Chondrocyte (in vitro differentiated cells): ENCODE data around the gene ZSCAN30. TPM values are rescaled to one million over a fixed set of nuclear protein-coding genes. Genes with fewer than 3 reads are reported as not detected.

ENCODE experiments used
- DNase-seq: peaks from one replicate; pipeline ENCODE4 v3.0.0; 2021; ENCODE audit warnings: mixed read lengths, low spot score
- H3K27ac Mint-ChIP-seq: one replicate; pipeline ENCODE4 v1.8.0; 2021; ENCODE audit warnings: mild to moderate bottlenecking, moderate library complexity, mixed read lengths; ENCODE audit not compliant: unreplicated experiment
- H3K27me3 Mint-ChIP-seq: 2 replicates; pipeline ENCODE4 v1.8.0; 2021; ENCODE audit warnings: low read depth, mixed read lengths
- H3K36me3 Mint-ChIP-seq: 2 replicates; pipeline ENCODE4 v1.8.0; 2021; ENCODE audit warnings: low read depth, mixed read lengths
- H3K4me1 Mint-ChIP-seq: 2 replicates; pipeline ENCODE4 v1.8.0; 2021; ENCODE audit warnings: low read depth, mild to moderate bottlenecking, mixed read lengths
- H3K4me3 Mint-ChIP-seq: one replicate; pipeline ENCODE4 v1.8.0; 2021; ENCODE audit warnings: mild to moderate bottlenecking, moderate library complexity, mixed read lengths; ENCODE audit not compliant: unreplicated experiment
- H3K9me3 Mint-ChIP-seq: 2 replicates; pipeline ENCODE4 v1.8.0; 2021; ENCODE audit warnings: low read depth, mixed read lengths
- total RNA-seq: library from RNA; stranded (reverse); gene quantifications from 3 replicates; pipeline ENCODE4 v1.2.1, GENCODE V29; 2021
- TF ChIP-seq, protein P1 (sequence below): fragments of 200-600 bp; sonication (generic); IDR thresholded peaks from 2 replicates; pipeline ENCODE4 v1.5.0; 2021; ENCODE audit warnings: antibody characterized with exemption, mild to moderate bottlenecking, moderate library complexity

Gene ZSCAN30
- total RNA-seq, 1 donor from 2014 or later: 9.8 TPM

DNA sequence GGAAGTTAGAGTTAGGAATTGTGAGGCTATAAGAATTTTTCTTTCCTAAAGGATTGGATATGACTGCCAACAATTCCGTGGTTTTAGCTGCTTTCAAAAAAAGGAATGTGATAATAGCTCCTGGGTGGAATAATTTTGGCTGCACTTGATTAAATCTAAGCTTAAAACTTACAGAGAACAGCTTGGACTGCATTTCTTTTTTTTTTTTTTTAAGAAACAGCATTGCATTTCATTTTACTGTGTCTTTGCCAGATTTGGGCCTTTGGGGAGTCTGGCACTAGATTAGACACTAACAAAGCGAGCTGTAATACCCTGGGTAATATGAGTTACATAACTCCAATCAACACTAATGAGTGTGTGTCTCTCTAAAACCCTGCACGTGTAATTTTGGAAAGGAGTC, 87.0 kb downstream of the ZSCAN30 start:
- H3K9me3 Mint-ChIP-seq: peaks cover 12% of the 10 kb centered on the region
- peaks cover 9% of the 10 kb centered on the region for H3K36me3 Mint-ChIP-seq
- TF ChIP-seq, protein P1, sequence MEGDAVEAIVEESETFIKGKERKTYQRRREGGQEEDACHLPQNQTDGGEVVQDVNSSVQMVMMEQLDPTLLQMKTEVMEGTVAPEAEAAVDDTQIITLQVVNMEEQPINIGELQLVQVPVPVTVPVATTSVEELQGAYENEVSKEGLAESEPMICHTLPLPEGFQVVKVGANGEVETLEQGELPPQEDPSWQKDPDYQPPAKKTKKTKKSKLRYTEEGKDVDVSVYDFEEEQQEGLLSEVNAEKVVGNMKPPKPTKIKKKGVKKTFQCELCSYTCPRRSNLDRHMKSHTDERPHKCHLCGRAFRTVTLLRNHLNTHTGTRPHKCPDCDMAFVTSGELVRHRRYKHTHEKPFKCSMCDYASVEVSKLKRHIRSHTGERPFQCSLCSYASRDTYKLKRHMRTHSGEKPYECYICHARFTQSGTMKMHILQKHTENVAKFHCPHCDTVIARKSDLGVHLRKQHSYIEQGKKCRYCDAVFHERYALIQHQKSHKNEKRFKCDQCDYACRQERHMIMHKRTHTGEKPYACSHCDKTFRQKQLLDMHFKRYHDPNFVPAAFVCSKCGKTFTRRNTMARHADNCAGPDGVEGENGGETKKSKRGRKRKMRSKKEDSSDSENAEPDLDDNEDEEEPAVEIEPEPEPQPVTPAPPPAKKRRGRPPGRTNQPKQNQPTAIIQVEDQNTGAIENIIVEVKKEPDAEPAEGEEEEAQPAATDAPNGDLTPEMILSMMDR: no peak
- H3K27me3 Mint-ChIP-seq: no peaks in the 10 kb centered on the region
- DNase-seq: no peak
- peaks cover 9% of the 10 kb centered on the region for H3K4me1 Mint-ChIP-seq
- H3K4me3 Mint-ChIP-seq: no peak overlapping the region
- H3K27ac Mint-ChIP-seq: peak overlapping the region; percentile 33

DNA sequence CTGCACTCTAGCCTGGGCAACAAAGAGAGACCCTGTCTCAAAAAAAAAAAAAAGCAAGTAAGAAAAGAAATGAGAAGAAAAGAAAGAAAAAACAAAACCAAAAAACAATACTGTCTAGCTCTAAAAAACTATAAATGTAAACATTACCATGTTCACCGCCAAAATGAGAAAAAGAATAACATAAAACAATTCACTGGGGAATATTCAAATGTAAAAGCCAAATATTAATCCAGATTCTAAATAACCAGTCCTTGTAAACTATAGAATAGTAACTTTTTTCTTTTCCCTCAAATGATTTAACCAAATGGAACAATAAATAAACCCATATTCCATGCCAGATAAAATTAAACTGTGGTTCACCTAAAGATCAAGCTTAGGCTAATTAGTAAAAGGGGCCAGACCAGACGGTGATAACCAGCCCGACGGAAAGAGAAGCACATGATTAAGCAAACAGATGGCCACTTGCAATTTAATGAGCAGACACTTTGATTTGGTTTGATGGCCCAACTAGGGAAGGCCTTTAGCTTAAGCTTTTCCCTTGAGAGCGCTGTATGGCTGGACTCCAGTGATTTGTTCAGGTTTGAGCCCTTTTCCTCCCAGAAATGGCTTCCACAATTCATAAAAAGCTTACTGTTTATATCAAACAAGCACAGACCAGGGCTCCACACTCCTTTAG, 88.6 kb downstream of the ZSCAN30 start:
- H3K27ac Mint-ChIP-seq: peak overlapping the region; percentile 14
- H3K9me3 Mint-ChIP-seq: peaks cover 12% of the 10 kb centered on the region
- DNase-seq: no peak
- TF ChIP-seq, protein P1: no peak
- H3K4me3 Mint-ChIP-seq: no peak overlapping the region
- H3K27me3 Mint-ChIP-seq: no peaks in the 10 kb centered on the region
- peaks cover 9% of the 10 kb centered on the region for H3K4me1 Mint-ChIP-seq
- peaks cover 9% of the 10 kb centered on the region for H3K36me3 Mint-ChIP-seq

Other genes starting within 250 kb of the ZSCAN30 start
- gene MAPRE2, start 248.8 kb downstream of the ZSCAN30 start, total RNA-seq: 23.4 to 30.3 TPM (median 26.0 TPM) in 3 replicates
- 12.0 to 18.9 TPM (median 12.1 TPM) in 3 replicates for gene ZNF397, start 49.2 kb downstream of the ZSCAN30 start, total RNA-seq
- 33.2 to 36.1 TPM (median 35.5 TPM) in 3 replicates for gene ZNF24, start 54.2 kb upstream of the ZSCAN30 start, total RNA-seq
- 1.4 to 1.5 TPM (median 1.4 TPM) in 3 replicates for gene ZNF396, start 87.1 kb upstream of the ZSCAN30 start, total RNA-seq
- gene INO80C, start 207.7 kb upstream of the ZSCAN30 start, total RNA-seq: 22.7 to 25.4 TPM (median 23.7 TPM) in 3 replicates